Lower leg skin (tissue), 3 donors: Measurements from ENCODE around the gene TDRD3.

ENCODE experiments used
- CTCF ChIP-seq, 3 donors: fragments of 450-650 bp; IDR thresholded peaks; one replicate each; pipeline ENCODE4 v1.5.1; 2016; ENCODE audit warnings: antibody characterized with exemption in 3 of 3, mild to moderate bottlenecking in 3 of 3, moderate library complexity in 2 of 3
- POLR2A ChIP-seq, 2 donors: fragments of 450-650 bp; IDR thresholded peaks; one replicate each; pipeline ENCODE4 v1.6.1; 2016 to 2017; ENCODE audit warnings: antibody characterized with exemption in 2 of 2, mild to moderate bottlenecking in 1 of 2, moderate library complexity in 1 of 2

- TF ChIP-seq CTCF (IDR thresholded peaks at IDR 0.05) (no peak), POLR2A (IDR thresholded peaks at IDR 0.05) (no peak)
Observed at GRCh38 chr13:60453490-60453889, 56.5 kb downstream of the TDRD3 start.
